NK-92 (cell line): ENCODE data around the gene ZNF618.

ENCODE experiments used
- DNase-seq: peaks from one replicate; lab custom pipeline; 2025; ENCODE audit not compliant: unreplicated experiment; lab: John Stamatoyannopoulos, UW

Gene ZNF618

GRCh38 chr9:113998525-113999255 lies 122.6 kb downstream of the ZNF618 start:
- DNase-seq, result no peak

- DNase-seq, result no peak
Observed at GRCh38 chr9:113999256-114000062, 123.3 kb downstream of the ZNF618 start.

- DNase-seq, result no peak
Observed at GRCh38 chr9:114000063-114000454, 124.0 kb downstream of the ZNF618 start.

GRCh38 chr9:114000671-114001409 lies 124.7 kb downstream of the ZNF618 start:
- no peak for DNase-seq

GRCh38 chr9:114001410-114001685 lies 125.2 kb downstream of the ZNF618 start:
- no peak for DNase-seq

GRCh38 chr9:114001794-114002261 lies 125.7 kb downstream of the ZNF618 start:
- no peak for DNase-seq

- DNase-seq, result no peak
Observed at GRCh38 chr9:114002271-114002985, 126.3 kb downstream of the ZNF618 start.

- no peak for DNase-seq
Observed at GRCh38 chr9:114002986-114003350, 126.9 kb downstream of the ZNF618 start.

- DNase-seq, result no peak
Observed at GRCh38 chr9:114003351-114003750, 127.2 kb downstream of the ZNF618 start.

- DNase-seq, result no peak
Observed at GRCh38 chr9:114003758-114004157, 127.6 kb downstream of the ZNF618 start.

- no peak for DNase-seq
Observed at GRCh38 chr9:114004221-114004716, 128.2 kb downstream of the ZNF618 start.

GRCh38 chr9:114005371-114006154 lies 129.5 kb downstream of the ZNF618 start:
- DNase-seq, result no peak

GRCh38 chr9:114006155-114006550 lies 130.0 kb downstream of the ZNF618 start:
- DNase-seq, result no peak

GRCh38 chr9:114006931-114007691 lies 131.0 kb downstream of the ZNF618 start:
- DNase-seq, result no peak

- no peak for DNase-seq
Observed at GRCh38 chr9:114007991-114008666, 132.0 kb downstream of the ZNF618 start.

GRCh38 chr9:114008667-114009410 lies 132.7 kb downstream of the ZNF618 start:
- no peak for DNase-seq

- no peak for DNase-seq
Observed at GRCh38 chr9:114011313-114011712, 135.2 kb downstream of the ZNF618 start.

- no peak for DNase-seq
Observed at GRCh38 chr9:114012126-114012525, 136.0 kb downstream of the ZNF618 start.
